ENCODE measurements around the gene ZNF511. TPM values are rescaled to one million over a fixed set of nuclear protein-coding genes. Genes with fewer than 3 reads are reported as not detected.
A peak's percentile ranks its signal among the peaks of the same experiment; 100 is the strongest.
"Not testable (repeated sequence)": the region's sequence is repeated elsewhere in the genome, so short reads cannot be mapped to it uniquely, and the experiment has no call there.

Gene ZNF511
- total RNA-seq, 2 experiments from 2014 or later: 48.7 to 51.5 TPM

GRCh38 chr10:133310399-133310755 is 1.7 kb downstream of the ZNF511 start:
- intact Hi-C loops (cut with micrococcal nuclease): no loop called here
- ChIA-PET CTCF (interaction anchor here (0.9 to 1.4 kb wide), 3 partner anchors 19 to 167 kb away, joined by 3 to 4 read pairs (median 3); no protein-coding TSS in a partner anchor), POLR2A (no interaction called here)
- H3K4me1 Mint-ChIP-seq (ENCODE audit: low read depth): peaks cover 16% of the 10 kb centered on the region
- no peak for DNase-seq
- H3K9me3 Mint-ChIP-seq: no peaks in the 10 kb centered on the region
- no peak overlapping the region for H3K4me3 Mint-ChIP-seq
- H3K27ac Mint-ChIP-seq: no peak overlapping the region
- H3K27me3 Mint-ChIP-seq: no peaks in the 10 kb centered on the region
- H3K36me3 Mint-ChIP-seq: peaks cover 13% of the 10 kb centered on the region

- POLR2A ChIA-PET: no interaction called here
- H3K27ac Mint-ChIP-seq: no peak overlapping the region
- intact Hi-C loops (cut with micrococcal nuclease): no loop called here
- no peak for DNase-seq
- CTCF ChIA-PET: interaction anchor here (1.0 kb wide), 1 partner anchor 19 kb away, joined by 3 read pairs; no protein-coding TSS in a partner anchor
- no peaks in the 10 kb centered on the region for H3K9me3 Mint-ChIP-seq
- H3K4me3 Mint-ChIP-seq: no peak overlapping the region
- H3K36me3 Mint-ChIP-seq: peaks cover 12% of the 10 kb centered on the region
- H3K27me3 Mint-ChIP-seq: no peaks in the 10 kb centered on the region
- peaks cover 15% of the 10 kb centered on the region for H3K4me1 Mint-ChIP-seq (ENCODE audit: low read depth)
These were observed 2.1 kb downstream of the ZNF511 start for GRCh38 chr10:133310789-133311188.

- CTCF ChIA-PET: no interaction called here
- DNase-seq: no peak
These were observed 2.9 kb downstream of the ZNF511 start for GRCh38 chr10:133311570-133311969.

GRCh38 chr10:133312016-133312768 is 3.5 kb downstream of the ZNF511 start:
- H3K4me1 Mint-ChIP-seq (ENCODE audit: low read depth): peaks cover 7% of the 10 kb centered on the region
- CTCF ChIA-PET: no interaction called here
- no peaks in the 10 kb centered on the region for H3K27me3 Mint-ChIP-seq
- H3K27ac Mint-ChIP-seq: no peak overlapping the region
- H3K36me3 Mint-ChIP-seq: peaks cover 12% of the 10 kb centered on the region
- intact Hi-C loops (cut with micrococcal nuclease): no loop called here
- no peak overlapping the region for H3K4me3 Mint-ChIP-seq
- POLR2A ChIA-PET: no interaction called here
- DNase-seq: no peak
- H3K9me3 Mint-ChIP-seq: no peaks in the 10 kb centered on the region

More at GRCh38 chr10:133311570-133311969, 2.9 kb downstream of the ZNF511 start:
- POLR2A ChIA-PET: no interaction called here
- intact Hi-C loops (cut with micrococcal nuclease): no loop called here
- Mint-ChIP-seq H3K9me3 (no peaks in the 10 kb centered on the region), H3K27ac (no peak overlapping the region), H3K27me3 (no peaks in the 10 kb centered on the region), H3K4me1 (ENCODE audit: low read depth) (peaks cover 12% of the 10 kb centered on the region), H3K4me3 (no peak overlapping the region), H3K36me3 (peaks cover 12% of the 10 kb centered on the region)

GRCh38 chr10:133312769-133313145 is 4.0 kb downstream of the ZNF511 start:
- peaks cover 12% of the 10 kb centered on the region for H3K36me3 Mint-ChIP-seq
- DNase-seq: no peak
- H3K9me3 Mint-ChIP-seq: no peaks in the 10 kb centered on the region
- H3K4me1 Mint-ChIP-seq (ENCODE audit: low read depth): peaks cover 1% of the 10 kb centered on the region
- intact Hi-C loops (cut with micrococcal nuclease): no loop called here
- no peaks in the 10 kb centered on the region for H3K27me3 Mint-ChIP-seq
- ChIA-PET POLR2A (no interaction called here), CTCF (interaction anchor here (3.9 kb wide), 1 partner anchor 16 kb away, joined by 30 read pairs; no protein-coding TSS in a partner anchor)
- H3K27ac Mint-ChIP-seq: no peak overlapping the region
- no peak overlapping the region for H3K4me3 Mint-ChIP-seq

- POLR2A ChIA-PET: no interaction called here
- CTCF ChIA-PET: interaction anchor here (0.8 to 3.9 kb wide), 2 partner anchors 15 to 23 kb away, joined by 3 to 30 read pairs; partner anchors contain the start of gene CALY
- H3K4me3 Mint-ChIP-seq: no peak overlapping the region
- DNase-seq: no peak
- intact Hi-C loops (cut with micrococcal nuclease): no loop called here
- H3K27me3 Mint-ChIP-seq: no peaks in the 10 kb centered on the region
- peaks cover 8% of the 10 kb centered on the region for H3K36me3 Mint-ChIP-seq
- H3K4me1 Mint-ChIP-seq (ENCODE audit: low read depth): no peaks in the 10 kb centered on the region
- H3K9me3 Mint-ChIP-seq: no peaks in the 10 kb centered on the region
- no peak overlapping the region for H3K27ac Mint-ChIP-seq
These were observed 4.5 kb downstream of the ZNF511 start for GRCh38 chr10:133313192-133313591.

- Mint-ChIP-seq H3K27me3 (no peaks in the 10 kb centered on the region), H3K9me3 (no peaks in the 10 kb centered on the region), H3K4me1 (ENCODE audit: low read depth) (peaks cover 9% of the 10 kb centered on the region), H3K36me3 (peaks cover 6% of the 10 kb centered on the region), H3K27ac (no peak overlapping the region), H3K4me3 (no peak overlapping the region)
- no peak for DNase-seq
- ChIA-PET POLR2A (no interaction called here), CTCF (interaction anchor here (1.3 to 3.9 kb wide), 2 partner anchors 14 to 17 kb away, joined by 3 to 30 read pairs; no protein-coding TSS in a partner anchor)
- intact Hi-C loops (cut with micrococcal nuclease): no loop called here
These were observed 6.2 kb downstream of the ZNF511 start for GRCh38 chr10:133314911-133315310.

- no peak overlapping the region for H3K4me3 Mint-ChIP-seq
- no peak overlapping the region for H3K27ac Mint-ChIP-seq
- peaks cover 9% of the 10 kb centered on the region for H3K4me1 Mint-ChIP-seq (ENCODE audit: low read depth)
- H3K27me3 Mint-ChIP-seq: no peaks in the 10 kb centered on the region
- peaks cover 2% of the 10 kb centered on the region for H3K36me3 Mint-ChIP-seq
- DNase-seq: no peak
- ChIA-PET POLR2A (no interaction called here), CTCF (interaction anchor here (0.6 to 3.9 kb wide), 2 partner anchors 13 to 136 kb away, joined by 3 to 30 read pairs; no protein-coding TSS in a partner anchor)
- no peaks in the 10 kb centered on the region for H3K9me3 Mint-ChIP-seq
- intact Hi-C loops (cut with micrococcal nuclease): no loop called here
These were observed 7.1 kb downstream of the ZNF511 start for GRCh38 chr10:133315847-133316246.

- Mint-ChIP-seq H3K9me3 (no peaks in the 10 kb centered on the region), H3K27me3 (no peaks in the 10 kb centered on the region), H3K4me3 (no peak overlapping the region), H3K36me3 (peaks cover 2% of the 10 kb centered on the region), H3K4me1 (ENCODE audit: low read depth) (peaks cover 9% of the 10 kb centered on the region), H3K27ac (no peak overlapping the region)
- intact Hi-C loops (cut with micrococcal nuclease): no loop called here
- no peak for DNase-seq
- ChIA-PET CTCF (interaction anchor here (0.6 to 3.9 kb wide), 2 partner anchors 12 to 136 kb away, joined by 3 to 30 read pairs; no protein-coding TSS in a partner anchor), POLR2A (no interaction called here)
These were observed 7.6 kb downstream of the ZNF511 start for GRCh38 chr10:133316266-133316665.

GRCh38 chr10:133316732-133317131 is 8.0 kb downstream of the ZNF511 start:
- Mint-ChIP-seq H3K4me3 (no peak overlapping the region), H3K9me3 (no peaks in the 10 kb centered on the region), H3K4me1 (ENCODE audit: low read depth) (peaks cover 9% of the 10 kb centered on the region), H3K27me3 (no peaks in the 10 kb centered on the region), H3K36me3 (peaks cover 2% of the 10 kb centered on the region), H3K27ac (no peak overlapping the region)
- ChIA-PET CTCF (interaction anchor here (3.9 kb wide), 1 partner anchor 12 kb away, joined by 30 read pairs; no protein-coding TSS in a partner anchor), POLR2A (no interaction called here)
- intact Hi-C loops (cut with micrococcal nuclease): no loop called here
- DNase-seq: no peak

- intact Hi-C loops (cut with micrococcal nuclease): no loop called here
These were observed 9.9 kb downstream of the ZNF511 start for GRCh38 chr10:133318494-133319127.

GRCh38 chr10:133320852-133321422 is 12.2 kb downstream of the ZNF511 start:
- CTCF ChIA-PET: interaction anchor here (1.6 to 1.8 kb wide), 2 partner anchors 9 to 177 kb away, joined by 4 to 7 read pairs; no protein-coding TSS in a partner anchor
- H3K27me3 Mint-ChIP-seq, H3K27ac Mint-ChIP-seq, H3K4me3 Mint-ChIP-seq, DNase-seq, H3K9me3 Mint-ChIP-seq, POLR2A ChIA-PET, H3K36me3 Mint-ChIP-seq: not testable (repeated sequence)
- H3K4me1 Mint-ChIP-seq (ENCODE audit: low read depth): peaks cover 11% of the 10 kb centered on the region
- intact Hi-C loops (cut with micrococcal nuclease): loop anchor here (10.0 kb wide), 1 partner anchor 174 kb away; no protein-coding TSS in a partner anchor

More at GRCh38 chr10:133318494-133319127, 9.9 kb downstream of the ZNF511 start:
- Mint-ChIP-seq H3K36me3 (no peaks in the 10 kb centered on the region), H3K4me1 (ENCODE audit: low read depth) (peaks cover 9% of the 10 kb centered on the region), H3K27ac (no peak overlapping the region), H3K4me3 (peak overlapping the region; percentile 59), H3K27me3 (no peaks in the 10 kb centered on the region), H3K9me3 (no peaks in the 10 kb centered on the region)
- ChIA-PET CTCF (interaction anchor here (0.7 to 2.1 kb wide), 5 partner anchors 11 to 175 kb away, joined by 3 to 9 read pairs (median 4); no protein-coding TSS in a partner anchor), POLR2A (no interaction called here)
- peak; percentile 81 for DNase-seq
